Neural progenitor cell (in vitro differentiated cells): Measurements from ENCODE around the gene CUEDC1.

Experiments used
- CTCF ChIP-seq: fragments of 200-600 bp; sonication (generic); IDR thresholded peaks from 2 replicates; pipeline ENCODE4 v1.5.1; 2017; ENCODE audit warnings: antibody characterized with exemption, mild to moderate bottlenecking
- EZH2phosphoT487 ChIP-seq: fragments of 200-600 bp; sonication (generic); IDR thresholded peaks from 2 replicates; pipeline ENCODE4 v1.6.1; 2017; ENCODE audit warnings: antibody characterized with exemption

- TF ChIP-seq CTCF (no peak), EZH2phosphoT487 (no peak)
Measured at GRCh38 chr17:57938061-57938502, 17.1 kb downstream of the CUEDC1 start.
